HG02678 (cell line): ENCODE data around the gene FOXO1.

ENCODE experiments used
- ATAC-seq: cut with Tn5 transposase; IDR thresholded peaks from one replicate; pipeline ENCODE4 v1.9.1; 2021; ENCODE audit warnings: mild to moderate bottlenecking, moderate library complexity; ENCODE audit not compliant: unreplicated experiment

FOXO1 gene

DNA sequence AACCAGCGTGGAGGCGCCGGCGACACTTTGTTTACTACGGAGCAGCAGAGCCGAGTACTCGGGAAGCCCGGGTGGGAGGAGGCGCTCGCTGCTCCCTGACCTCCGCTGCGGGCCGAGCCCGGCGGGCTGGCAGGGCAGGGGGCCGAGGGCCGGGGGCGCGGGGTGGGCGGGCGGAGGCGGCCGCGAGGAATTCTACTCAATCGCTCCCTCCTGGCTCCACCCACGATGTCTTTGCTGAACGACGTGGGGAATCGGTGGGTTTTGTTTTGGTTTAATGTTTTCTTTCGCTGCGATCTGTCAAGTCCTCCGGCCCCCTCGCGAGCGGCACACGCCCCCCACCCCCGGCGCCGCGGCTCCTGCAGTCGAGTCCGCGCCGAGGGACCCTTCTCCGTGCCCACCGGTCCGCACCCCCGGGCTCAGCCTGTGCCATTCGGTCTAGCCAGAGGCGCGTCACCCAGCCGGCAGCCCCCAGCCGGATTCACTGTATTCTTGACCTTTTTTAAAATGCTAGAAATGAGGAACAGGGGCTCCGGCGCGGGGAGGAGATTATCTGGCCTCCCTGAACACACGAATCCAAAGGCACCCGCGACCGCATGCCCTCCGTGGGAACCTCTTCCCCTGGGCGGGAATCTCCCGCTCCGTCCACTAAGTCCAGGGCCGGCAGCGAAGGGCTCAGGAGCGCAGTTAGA is 636 bp upstream of the FOXO1 start:
- peak; percentile 20 for ATAC-seq

DNA sequence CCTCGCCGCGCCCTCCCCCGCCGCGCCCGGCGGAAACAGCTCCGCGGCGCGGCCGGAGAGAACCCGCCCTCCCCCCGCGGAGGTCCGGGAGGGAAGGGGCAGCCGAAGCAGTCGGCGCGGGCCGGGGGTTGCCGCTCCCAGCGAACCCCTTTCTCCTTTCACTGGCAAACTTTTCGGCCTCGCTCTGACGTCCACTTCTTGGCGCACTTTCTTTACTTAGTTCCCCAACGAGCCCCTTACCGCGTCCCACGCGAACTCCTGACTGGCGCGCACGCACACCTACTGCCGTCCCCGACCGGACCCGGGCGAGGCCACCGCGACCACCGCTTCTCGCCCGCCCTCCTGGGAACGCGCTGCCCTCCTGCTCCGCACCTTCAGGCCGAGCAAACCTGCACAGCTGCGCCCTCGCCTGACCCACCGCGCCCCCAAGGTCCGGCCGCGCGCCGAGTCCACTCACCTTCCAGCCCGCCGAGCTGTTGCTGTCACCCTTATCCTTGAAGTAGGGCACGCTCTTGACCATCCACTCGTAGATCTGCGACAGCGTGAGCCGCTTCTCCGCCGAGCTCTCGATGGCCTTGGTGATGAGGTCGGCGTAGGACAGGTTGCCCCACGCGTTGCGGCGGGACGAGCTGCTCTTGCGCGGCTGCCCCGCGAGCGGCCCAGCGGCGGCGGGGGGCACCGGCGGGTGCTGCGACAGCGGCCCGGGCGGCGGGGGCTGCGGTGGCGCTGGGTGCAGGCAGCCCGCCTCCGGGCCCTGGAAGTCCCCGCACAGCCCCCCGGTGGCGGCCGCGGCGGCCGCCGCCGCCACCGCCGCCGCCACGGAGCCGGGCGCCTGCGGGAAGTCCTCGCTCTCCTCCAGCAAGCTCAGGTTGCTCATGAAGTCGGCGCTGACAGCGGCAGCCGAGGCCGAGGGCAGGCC is 1.1 kb downstream of the FOXO1 start:
- ATAC-seq = peak; percentile 0

DNA sequence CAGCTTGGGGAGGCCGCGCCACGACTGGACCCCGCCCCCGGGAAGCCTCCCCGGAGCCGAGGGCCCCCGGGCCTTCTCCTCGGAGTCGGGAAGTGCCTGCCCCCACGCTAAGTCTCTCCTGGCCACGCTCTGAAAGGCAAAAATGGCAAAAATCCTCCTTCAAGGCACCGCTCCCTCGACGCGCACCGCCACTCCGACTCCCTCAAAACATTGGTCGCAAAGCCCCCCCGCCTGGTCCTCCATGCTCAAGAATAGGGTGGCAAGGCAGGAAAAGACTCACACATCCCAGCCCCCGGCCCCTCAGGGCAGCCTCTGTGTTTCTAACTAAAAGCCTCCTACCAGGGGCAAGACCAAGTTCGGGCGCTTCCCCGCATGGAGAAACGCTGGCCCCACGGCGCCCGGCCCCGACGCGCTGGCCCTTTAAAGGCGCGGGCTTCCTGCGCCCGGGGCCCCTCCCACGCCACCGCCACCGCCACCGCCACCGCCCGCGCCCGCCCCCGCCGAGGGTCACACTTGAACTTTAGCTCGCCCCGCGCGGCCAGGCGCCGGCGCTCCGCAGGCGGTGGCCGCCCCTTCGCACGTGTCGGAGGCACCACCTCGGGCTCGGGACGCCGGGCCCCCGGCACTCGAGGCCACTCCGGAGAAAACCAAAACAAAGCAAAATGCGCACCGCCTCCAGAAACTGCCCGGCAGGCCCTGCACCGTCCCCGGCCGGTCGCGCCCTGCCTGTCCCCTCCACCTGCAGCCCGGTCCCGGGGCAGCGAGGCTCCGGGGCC is 1.9 kb downstream of the FOXO1 start:
- ATAC-seq = peak; percentile 26

DNA sequence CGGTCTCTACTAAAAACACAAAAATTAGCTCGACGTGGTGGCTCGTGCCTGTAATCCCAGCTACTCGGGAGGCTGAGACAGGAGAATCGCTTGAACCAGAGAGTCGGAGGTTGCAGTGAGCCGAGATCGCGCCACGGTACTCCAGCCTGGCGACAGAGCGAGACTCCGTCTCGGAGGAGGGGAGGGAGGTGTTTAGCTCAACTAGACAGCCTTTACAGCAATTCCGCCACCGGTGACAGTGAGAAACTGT is 2.4 kb downstream of the FOXO1 start:
- ATAC-seq = peak; percentile 16

DNA sequence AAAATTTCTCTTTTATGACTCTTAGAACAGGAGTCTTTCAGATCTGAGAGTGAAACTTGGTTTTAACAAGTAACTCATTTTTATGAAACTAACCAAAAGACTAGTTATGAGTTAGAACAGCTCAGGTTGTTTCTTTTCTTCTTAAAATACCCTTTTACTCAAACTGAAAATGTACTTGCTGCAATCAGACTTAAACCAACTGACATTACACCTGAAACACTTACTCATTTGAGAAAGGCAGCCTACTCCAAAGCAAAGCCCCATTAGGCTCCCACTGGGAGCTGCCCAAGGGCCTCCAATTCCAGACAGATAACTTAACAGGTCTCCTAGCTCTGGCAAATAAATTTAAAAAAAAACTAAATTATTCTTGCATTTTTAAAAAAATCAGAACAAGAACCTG is 3.6 kb downstream of the FOXO1 start:
- ATAC-seq = peak; percentile 22

DNA sequence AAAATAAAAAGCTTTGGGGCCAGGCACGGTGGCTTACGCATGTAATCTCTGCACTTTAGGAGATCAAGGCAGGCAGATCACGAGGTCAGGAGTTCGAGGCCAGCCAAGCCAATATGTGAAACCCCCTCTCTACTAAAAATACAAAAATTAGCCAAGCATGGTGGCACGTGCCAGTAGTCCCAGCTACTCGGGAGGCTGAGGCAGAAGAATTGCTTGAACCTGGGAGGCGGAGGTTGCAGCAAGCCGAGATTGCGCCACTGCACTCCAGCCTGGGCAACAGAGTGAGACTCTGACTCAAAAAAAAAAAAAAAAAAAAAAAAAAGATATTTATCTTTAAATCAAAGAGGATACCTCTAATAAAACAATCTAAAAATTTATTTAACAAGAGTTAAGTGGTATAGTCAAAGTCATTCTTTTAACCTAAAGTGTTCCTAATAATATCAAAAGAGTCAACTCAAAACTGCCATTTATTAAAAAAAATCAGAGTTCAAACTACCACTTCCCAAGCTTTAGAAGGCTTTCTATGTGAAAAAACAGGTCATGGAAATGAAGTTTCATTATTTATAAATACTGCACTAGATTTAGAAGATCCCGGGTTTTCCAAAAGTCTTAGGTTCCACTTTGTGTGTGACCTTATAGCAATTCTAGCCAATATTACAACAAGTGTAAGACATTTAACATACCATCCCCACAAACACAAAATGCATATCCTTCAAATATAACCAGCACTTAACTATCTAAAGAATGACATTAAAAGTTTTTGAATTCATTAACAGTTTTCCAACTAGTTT is 4.4 kb downstream of the FOXO1 start:
- no peak for ATAC-seq

DNA sequence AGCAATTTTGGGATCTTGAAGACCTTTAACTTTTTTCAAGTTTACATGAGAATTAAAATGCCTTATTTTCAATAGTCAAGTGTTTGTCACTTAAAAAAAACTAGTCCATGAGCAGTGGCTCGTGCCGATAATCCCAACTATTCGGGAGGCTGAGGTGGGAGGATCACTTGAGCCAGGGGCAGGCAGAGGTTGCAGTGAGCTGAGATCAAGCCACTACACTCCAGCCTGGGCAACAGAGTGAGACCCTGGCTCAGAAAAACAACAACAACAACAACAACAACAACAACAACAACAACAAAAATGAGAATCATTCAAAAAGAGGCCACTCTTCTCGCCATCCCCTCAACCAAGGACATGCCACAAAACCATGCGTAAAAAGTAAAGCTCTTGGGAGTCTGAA is 5.7 kb downstream of the FOXO1 start:
- no peak for ATAC-seq

DNA sequence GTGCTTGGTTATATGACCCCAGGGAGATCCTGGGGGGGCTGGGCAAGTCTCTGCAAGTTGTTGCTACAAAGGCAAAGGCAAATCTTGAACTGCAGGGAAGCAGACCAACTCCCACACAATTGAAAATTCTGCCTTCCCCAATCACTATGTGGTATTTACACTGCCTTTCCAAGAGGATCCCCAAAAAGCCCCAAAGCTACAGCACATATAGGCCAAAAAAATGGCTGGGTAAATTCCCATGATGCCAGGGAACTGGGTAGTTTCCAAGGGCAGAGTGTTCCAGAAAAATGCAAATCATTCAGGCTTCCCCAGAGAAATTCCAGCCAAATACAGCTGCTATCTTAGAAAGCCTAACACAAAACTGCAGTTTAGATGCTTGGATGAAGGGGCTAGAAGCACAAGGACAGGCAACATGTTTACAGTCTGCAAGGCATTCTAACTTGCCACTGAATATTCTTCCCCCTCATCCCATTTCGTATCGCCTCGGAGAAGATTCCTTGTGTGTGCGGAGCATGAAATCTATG is 6.2 kb downstream of the FOXO1 start:
- ATAC-seq = no peak

DNA sequence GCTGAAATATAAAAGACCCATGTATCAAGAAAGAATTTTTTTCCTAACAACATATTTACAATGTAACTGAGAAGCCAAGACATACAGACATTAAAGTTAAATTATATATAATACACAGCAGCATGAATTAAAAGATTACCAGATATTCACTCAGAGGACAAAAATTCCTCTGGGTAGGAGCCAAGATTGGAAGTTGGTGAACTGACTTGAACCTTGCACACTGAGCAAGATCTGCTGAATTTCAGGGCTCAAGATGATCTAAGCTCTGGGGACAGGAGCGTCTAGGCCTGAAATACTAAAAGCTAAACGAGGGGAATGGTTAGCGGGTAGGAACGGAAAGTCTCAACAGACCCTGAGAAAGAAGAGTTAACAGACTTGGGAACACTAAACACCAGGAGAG is 8.5 kb downstream of the FOXO1 start:
- ATAC-seq = no peak

DNA sequence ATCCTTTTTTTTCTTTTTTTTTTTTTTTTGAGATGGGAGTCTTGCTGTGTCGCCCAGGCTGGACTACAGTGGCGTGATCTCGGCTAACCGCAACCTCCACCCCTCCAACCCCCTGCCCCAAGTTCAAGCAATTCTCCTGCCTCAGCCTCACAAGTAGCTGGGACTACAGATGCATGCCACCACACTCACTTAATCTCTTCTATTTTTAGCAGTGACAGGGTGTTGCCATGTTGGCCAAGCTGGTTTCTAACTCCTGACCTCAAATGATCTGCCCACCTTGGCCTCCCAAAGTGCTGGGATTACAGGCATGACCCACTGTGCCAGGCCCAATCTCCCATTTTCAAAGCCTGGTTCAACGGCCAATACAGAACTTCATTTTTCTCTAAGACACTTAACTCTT is 9.1 kb downstream of the FOXO1 start:
- ATAC-seq = no peak

DNA sequence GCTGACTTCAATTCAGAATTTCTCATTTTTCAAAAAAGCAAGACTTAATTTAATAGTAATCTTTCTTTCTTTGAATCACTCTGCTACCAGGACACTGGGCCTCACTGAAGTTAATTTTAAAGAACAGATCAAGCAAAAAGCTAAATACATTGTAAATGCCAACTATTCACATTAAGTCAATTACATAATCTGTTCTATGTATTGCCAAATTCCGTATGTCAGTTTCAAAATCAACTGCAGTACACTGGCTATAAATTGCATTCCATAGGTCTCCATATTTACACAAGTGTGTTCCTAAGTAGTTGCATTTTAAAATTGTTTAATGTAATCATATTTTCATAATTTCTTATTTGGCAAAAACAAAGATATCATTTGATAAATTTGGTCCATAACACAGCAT is 10.1 kb downstream of the FOXO1 start:
- ATAC-seq = no peak

DNA sequence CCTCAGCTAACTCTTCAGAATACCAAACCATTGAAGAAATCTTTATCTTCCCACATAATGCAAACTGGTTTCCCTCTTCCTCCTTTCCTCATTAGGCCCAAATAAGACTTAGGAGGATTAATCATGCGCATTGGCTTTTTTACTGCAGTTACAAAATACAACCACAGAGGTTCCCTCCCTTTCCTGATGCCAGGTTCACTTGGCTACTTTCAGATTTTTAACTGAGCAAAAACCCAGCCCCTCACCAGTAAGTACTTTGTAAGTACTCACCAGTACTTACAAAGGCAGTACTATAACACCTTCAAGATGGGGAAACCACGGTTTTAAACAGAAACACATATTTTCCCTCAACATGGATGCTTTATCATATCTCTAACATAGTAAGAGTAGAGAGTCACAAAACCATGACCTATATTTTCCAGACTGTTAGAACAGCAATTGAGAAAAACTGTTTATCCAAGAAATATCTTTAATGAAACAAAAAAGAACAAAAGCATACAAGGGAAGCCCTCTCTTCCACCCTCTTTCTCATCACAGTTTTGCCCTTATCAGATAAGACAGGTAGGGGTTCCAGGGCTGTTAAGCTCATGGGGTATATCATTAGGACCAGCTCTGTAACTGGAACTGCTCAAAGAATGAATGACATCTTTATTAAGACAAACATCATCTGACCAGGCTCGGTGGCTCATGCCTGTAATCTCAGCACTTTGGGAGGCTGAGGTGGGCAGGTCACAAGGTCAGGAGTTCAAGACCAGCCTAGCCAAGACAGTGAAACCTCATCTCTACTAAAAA is 12.7 kb downstream of the FOXO1 start:
- no peak for ATAC-seq

DNA sequence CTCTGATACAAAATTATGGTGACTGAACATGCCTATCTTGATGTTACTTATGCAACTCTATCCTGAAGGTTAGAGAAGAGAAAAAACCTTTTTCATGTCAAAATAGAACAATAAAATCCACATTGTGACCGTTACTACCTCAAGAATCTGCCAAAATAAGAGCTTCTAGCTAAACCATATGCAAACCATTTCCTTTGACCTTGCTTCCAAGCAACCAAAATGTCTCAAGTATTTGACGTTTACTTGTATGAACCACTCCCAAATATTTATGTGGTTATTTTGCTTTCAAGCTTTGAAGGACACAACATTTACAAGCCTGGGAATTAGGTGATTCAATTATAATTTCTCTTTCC is 13.9 kb downstream of the FOXO1 start:
- peak; percentile 42 for ATAC-seq

DNA sequence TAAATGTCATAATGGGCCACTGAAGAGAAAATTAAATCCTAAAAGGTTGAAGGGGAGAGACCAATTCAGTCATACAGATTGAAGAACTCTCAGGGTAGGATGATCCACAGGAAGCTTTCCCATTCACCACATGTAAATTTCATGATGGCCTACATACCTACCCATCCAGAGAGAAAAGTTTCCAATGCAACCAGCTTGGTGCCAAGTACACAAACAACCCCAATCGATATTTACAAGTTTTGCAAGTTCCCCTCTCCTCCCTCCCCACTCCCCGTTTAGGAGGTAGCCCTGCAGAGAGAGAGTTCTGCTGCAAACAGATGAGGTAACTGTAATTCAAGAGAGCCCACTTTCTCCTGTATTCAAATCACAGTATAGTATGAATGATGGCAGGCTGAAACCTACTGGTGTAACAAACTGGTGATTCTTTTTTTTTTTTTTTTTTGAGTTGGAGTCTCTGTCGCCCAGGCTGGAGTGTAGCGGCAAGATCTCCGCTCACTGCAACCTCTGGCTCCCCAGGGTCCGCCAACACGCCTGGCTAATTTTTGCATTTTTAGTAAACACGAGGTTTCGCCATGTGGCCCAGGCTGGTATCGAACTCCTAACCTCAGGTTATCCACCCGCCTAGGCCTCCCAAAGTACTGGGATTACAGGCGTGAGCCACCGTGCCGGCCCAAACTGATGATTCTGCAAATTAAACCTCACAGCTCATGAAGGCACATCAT is 14.4 kb downstream of the FOXO1 start:
- peak; percentile 56 for ATAC-seq

DNA sequence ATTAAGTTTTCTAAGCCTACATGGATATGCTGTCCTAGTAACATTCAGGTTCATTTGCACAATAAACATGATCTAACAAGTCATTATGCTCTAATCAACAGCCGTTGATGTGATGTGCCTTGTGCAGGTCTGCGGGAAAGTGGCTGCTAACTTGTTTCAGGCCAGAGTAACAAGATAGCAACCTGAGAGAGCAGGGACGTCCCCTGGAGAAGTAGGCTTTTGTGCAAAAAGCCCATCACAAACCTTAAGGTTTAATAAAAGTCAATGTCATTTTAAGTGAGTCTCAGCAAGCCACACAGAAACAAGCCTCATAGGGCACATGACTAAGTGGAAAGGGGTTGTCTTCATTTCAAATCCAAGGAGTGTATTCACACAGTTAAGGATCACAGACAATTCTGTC is 17.6 kb downstream of the FOXO1 start:
- no peak for ATAC-seq

DNA sequence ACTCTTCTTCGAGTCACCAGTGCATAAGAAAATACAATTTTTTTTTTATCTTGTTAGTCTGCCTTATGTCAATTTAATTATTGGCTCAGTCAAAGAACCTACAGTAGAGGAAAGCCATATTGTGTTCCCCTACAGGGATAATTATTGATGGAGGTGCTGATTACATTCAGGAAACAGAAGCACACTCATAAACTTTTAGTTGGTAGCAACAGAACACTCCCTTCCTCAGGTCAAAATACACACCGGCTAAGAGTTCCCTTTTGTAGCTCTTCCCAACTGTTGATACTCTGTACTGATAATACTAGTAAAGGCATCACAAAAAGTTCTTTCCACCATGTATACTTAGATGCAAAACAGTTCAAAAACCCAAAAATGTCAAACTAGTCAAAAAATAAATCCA is 18.4 kb downstream of the FOXO1 start:
- ATAC-seq = no peak

DNA sequence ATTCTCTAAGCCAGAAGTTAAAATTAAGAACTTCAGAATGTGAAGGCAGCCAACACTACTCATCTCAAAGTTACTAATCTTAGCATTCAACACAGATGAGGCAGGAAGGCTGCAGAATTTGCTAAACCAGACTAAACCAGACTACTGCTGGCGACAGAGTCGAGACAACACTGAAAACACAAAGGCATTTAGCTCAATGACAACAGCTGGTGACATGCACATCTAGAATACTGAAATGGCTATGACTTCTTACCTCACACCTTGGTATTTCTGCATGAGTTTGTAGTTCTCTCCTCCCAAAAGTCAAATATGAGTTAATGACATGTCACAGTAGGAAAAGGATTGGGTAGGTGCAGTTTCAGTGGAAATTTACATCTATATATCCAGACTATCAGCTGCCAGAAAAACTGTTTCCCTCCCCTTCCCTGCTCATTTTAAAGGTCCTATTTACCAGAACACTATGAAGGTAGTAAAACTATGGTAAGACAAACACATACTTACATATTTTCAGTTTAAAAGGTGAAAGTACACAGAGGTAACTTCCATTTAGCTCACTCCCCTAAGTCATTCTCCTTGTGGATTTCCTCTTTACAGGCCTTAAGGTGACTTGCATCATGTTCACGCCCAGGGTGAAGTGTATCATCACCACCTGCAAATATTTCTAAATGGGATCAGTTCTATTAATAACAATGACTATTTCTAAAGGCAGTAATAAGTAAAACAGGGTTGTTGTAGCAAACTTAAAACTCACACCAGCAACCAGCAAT is 21.4 kb downstream of the FOXO1 start:
- no peak for ATAC-seq

DNA sequence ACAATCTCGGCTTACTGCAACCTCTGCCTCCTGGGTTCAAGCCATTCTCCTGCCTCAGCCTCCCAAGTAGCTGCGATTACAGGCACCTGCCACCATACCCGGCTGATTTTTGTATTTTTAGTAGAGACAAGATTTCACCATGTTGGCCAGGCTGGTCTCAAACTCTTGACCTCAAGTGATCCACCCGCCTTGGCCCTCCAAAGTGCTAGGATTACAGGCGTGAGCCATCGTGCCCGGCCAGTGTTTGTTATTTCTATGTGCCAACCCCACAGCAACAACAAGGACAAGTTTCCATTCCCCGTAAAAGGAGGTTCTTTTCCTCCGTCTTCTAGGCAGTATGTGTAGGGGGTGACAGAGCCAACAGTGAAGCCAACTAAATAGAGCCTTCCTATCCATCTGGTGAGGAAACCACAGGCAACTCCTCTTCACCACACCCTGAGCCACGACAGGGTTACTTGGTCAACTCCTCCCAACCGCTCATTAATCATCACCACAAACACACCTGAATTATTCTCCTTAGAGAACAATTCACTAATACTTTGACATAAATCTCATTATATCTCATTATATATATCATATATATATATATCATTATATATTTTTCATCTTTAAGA is 25.5 kb downstream of the FOXO1 start:
- no peak for ATAC-seq
